Fibroblast of upper back skin (primary cell): ENCODE results near the gene CDRT15L2.
A peak's percentile ranks its signal among the peaks of the same experiment; 100 is the strongest.
"Not testable (repeated sequence)": the region's sequence is repeated elsewhere in the genome, so short reads cannot be mapped to it uniquely, and the experiment has no call there.

Experiments
- DNase-seq: peaks from one replicate; pipeline ENCODE4 v3.0.0-alpha.2; 2013

CDRT15L2 gene

DNA sequence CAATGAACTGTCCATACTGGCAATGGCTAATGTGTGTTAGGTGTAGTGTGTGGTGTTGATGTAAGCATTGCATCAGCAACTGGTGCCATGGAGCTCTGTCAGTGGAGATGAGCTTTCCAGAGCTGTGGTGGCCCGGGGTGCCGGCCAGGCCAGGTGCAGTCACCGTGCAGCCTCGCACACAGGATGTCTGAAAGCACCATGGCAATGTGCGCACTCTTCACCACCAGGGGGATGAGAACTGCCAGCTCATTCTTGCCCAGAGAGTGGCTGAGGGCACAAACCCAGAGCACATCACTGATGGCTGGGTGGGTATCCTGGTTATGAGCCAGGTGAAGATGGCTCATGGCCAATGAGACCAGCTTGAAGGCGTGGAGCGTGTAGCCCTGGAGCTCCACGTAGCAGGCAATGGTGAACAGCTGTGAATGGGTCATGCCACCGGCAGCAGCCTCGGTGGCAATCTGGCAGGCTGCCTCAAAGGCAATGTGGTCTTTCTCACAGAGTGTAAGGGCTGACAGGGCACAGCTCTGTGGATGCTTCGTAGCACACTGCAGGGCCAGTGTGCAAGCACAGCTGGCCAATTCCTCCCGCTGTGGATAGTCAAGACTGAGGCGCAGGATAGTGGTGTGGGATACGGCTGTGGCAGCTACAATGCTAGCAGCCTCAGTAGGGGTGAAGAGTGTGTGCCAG is 4.5 kb downstream of the CDRT15L2 start:
- DNase-seq = not testable (repeated sequence)

DNA sequence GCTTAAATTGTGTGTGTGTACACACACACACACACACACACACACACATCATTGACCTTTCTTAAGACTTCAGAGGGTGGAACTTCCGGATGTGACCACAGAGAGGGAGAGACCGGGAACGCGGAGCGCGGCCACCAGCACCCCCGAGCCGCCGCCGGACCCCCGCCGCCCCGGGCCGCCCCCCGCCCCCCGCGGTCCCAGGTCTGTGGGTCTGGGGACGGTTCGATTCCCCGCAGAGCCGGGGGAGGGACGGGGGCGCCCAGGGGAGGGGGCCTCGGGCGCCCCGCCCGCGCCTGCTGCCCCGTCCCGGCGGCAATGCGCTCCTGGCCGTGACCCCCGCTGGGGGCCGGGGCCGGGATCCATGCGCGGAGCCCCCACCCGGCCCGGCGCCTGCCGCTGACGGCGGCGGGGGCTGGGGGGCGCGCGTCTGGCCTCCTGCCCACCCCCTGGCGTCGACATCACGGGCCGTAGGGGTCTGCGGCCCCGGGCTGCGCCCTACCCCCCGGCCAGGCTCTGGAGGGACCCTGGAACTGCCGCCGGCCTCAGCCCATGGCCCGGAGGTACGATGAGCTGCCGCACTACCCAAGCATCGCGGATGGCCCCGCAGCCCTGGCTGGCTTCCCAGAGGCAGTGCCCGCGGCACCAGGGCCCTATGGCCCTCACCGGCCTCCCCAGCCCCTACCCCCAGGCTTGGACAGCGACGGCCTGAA is 9.4 kb downstream of the CDRT15L2 start:
- DNase-seq = peak; percentile 6

DNA sequence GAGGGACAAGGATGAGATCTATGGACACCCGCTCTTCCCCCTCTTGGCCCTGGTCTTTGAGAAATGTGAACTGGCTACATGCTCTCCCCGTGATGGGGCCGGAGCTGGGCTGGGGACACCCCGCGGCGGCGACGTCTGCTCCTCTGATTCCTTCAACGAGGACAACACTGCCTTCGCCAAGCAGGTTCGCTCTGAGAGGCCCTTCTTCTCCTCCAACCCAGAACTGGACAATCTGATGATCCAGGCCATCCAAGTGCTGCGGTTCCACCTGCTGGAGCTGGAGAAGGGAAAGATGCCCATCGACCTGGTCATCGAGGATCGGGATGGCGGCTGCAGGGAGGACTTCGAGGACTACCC is 9.9 kb downstream of the CDRT15L2 start:
- not testable (repeated sequence) for DNase-seq

DNA sequence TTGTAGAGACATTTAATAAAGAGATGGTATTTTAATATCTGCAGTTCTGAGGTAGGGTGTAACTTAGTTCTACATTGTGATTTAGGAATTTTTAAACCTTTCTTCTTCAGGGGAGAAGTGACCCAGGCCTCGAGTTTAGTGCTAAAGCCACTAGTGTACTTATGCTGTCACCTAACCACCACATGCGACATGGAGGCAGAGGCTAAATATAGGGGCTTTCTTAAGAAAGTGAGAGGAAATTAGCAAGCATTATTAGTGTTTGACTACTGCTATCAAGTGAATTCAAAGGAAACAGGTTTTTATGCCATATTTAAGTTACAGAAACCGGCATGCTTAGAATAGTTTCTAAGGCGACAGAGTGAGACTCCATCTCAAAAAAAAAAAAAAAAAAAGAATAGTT is 11.5 kb downstream of the CDRT15L2 start:
- not testable (repeated sequence) for DNase-seq

DNA sequence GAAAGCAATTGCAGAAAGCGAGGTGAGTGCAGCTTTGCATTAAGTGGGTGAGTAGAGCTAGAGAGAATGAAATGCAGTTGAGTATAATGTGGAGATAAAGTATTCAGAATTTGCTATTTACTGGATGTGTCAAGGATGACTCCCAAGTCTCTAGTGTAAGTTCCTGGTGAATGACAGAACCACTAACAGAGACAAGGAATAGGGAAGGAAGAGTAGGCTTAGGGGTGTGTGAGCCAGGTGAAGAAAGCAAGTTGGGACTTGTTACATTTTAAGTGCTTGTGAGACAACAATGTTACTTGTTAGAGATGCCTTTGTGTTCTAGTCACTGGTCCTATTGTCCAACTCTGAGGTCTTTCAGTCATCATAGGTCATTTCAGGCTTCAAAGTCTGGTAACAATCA is 26.0 kb downstream of the CDRT15L2 start:
- DNase-seq = not testable (repeated sequence)

DNA sequence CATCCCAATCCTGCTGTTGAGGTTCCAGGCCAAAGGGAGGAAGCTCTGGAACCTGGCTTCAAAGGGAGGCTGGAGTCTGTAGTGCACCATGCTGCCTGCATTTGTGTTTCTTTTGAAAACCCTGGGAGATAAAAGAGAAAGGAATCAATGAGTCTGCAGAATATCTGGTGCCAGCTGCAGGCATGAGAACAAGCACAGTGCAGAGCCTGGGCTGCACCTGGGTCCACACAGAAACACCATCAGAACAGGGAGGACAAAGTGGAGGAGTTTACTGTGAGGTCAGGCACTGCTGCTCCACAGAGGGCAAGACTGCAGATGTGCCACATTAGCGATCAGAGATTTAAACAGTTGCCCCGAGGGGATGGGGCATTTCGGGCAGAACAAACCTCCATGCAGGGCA is 30.0 kb downstream of the CDRT15L2 start:
- DNase-seq = not testable (repeated sequence)

DNA sequence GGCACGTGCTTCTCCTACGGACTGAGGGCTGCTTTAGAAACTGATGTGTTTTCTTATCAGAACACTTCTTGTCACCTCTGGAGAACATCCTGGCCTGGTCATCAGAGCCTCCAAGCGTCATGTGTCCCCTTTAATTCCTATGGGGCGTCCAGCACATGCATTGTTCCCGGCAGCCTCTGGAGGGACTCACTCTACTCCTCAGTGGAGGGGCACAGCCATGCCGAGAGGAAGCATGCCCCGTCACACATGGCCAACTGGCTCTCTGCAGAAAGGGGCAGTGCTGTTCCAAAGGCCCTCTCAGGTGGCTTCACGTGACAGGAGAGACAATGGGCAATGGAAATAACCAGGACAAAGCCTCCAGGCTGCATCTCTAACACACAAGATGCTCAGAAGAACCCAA is 31.8 kb downstream of the CDRT15L2 start:
- DNase-seq = no peak

DNA sequence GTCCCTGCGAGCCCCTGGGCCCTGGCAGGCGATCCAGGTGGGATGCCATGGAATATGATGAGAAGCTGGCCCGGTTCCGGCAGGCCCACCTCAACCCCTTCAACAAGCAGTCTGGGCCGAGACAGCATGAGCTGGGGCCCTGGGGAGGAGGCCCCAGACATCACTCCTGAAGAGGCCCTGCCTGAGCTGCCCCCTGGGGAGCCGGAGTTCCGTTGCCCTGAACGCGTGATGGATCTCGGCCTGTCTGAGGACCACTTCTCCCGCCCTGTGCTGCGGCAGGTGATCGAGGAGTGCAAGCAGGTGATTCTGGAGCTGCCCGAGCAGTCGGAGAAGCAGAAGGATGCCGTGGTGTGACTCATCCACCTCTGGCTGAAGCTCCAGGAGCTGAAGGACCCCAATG is 33.1 kb downstream of the CDRT15L2 start:
- DNase-seq = no peak

DNA sequence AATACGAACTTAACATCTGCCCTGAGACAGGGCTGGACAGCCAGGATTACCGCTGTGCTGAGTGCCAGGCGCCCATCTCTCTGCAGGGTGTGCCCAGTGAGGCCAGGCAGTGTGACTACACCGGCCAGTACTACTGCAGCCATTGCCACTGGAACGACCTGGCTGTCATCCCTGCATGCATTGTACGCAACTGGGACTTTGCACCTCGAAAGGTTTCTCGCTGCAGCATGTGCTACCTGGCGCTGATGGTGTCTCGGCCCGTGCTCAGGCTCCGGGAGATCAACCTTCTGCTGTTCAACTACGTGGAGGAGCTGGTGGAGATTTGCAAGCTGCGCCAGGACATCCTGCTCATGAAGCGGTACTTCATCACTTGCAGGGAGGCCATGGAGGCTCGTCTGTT is 33.7 kb downstream of the CDRT15L2 start:
- DNase-seq = no peak

DNA sequence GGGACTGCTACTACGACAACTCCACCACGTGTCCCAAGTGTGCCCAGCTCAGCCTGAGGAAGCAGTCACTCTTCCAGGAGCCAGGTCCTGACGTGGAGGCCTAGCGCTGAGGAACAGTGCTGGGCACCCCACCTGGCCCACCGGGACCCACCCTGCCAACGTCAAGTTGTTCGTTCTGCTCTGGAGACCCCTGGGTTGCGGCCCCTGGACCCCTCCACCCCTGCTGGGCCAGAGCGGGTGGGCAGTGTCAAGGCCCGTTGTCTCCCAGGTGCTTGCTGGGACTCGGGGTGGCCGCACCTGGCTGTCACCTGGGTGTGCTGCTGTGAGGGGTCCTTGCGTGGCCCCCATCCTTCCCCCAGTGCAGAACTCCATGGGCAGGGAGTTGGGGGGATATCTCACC is 34.4 kb downstream of the CDRT15L2 start:
- DNase-seq = no peak

DNA sequence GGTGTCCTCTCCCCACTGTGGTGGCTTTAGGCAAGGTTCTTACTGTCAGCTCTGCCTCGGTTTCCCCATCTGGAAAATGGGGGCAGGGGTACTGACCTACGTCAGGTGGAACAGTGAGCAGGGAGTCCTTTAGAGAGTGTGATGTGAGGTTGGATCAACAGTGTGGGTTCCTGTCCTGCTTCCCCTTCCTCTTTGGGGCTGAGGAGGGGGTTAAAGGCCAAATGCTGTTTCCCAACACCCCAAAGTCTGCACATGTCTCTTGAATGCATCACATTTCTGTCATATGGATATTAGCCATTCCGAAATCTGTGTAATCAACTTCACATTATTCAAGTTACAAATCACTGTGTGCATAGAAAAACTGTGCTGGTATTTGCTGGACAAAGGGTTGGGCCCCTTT is 35.9 kb downstream of the CDRT15L2 start:
- DNase-seq = not testable (repeated sequence)
